ENCODE measurements around the gene MRPS33. TPM values are rescaled to one million over a fixed set of nuclear protein-coding genes. Genes with fewer than 3 reads are reported as not detected.

MRPS33 gene
- total RNA-seq (2022) (67.7 and 70.2 TPM in 2 replicates), Bru-seq, nascent RNA (percentile 81 among the genes with signal in this experiment), BruChase-seq, experiment 1, labeled RNA remaining after a 2-hour chase (percentile 70 among the genes with signal in this experiment), BruChase-seq, experiment 2, labeled RNA remaining after a 6-hour chase (percentile 81 among the genes with signal in this experiment)
- long read RNA-seq, full-length matches to known transcripts: 79 of 91 reads
- long read RNA-seq, partial matches to known transcripts: 2 of 91 reads
- long read RNA-seq, other reads (novel, unspliced or antisense): 10 of 91 reads

DNA sequence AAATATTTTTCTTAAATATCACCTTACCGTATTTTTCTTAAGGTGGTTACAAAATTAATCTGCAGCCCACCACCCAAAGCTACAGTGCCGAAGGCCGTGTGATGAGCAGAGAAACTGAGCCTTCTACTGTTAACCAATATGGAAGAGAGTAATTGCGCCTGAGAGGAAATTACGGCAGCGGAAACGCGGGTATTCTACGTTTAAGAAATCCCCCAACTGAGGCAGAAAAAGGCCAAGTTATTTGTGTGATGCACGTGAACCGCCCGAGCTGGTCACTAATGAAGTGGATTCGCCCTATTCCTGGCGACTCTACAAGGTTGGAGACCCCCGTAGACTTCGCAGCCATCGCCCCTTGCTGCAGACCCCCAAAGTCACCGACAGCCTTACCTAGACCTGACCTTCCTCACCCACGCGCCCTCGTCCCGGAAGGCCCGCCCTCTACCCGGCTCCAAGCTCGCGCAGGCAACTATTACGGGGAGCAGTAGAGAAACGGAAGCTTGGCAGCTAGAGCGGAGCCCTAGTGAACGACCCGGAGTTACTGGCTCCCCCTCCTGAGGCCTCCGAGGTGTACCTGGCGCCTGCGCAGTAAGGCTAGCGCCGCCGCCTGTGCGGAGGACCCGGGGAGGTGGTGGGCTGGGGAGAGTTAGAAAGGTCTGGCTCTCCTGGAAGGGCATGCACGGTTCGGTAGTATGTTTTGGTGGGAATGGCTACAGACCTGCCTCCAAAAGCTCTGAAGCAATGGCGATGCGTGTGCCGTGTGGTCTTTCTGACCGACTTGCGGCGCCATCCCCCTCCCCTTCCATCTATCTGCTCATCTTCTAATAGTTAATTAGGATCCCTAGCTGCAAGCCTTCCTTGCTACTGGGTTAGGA is at the start of gene MRPS33:
Gene MRPS33, minus strand, starts transcription at position 429 of the 872 bp plus-strand sequence. CDS start 4,319 bp downstream, outside the sequence.
- POLR2A ChIA-PET: interaction anchor here (0.6 to 1.2 kb wide), 8 partner anchors 11 to 288 kb away, joined by 3 to 8 read pairs (median 5); no protein-coding TSS in a partner anchor
- intact Hi-C loops (cut with micrococcal nuclease; ENCODE audit: unreplicated experiment): loop anchor here (1.0 to 5.0 kb wide), 5 partner anchors 13 to 519 kb away; partner anchors contain the start of gene BRAF

DNA sequence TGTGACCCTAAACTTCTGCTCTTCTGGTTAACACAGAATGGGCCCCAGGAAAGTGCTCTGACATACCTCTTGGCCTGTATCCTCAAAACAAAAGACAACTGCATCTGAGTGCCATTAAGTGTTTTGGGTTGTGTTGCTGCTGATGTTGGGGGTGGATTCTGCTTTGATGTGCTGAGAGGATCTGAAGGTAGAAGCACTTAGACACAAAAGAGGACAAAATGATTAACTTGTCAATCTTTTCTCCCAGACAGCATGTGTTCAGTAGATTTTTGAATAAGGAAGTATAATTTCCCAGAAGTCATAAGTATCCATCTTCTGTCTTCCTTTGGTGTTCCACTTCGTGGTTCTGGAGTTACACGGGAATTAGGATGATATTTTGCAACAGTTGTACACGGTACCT is 43.0 kb upstream of the MRPS33 start:
- no TSS peak for BruUV-seq (replicated peaks)
- Histone ChIP-seq H3K4me1 (no peaks in the 10 kb centered on the region), H3K36me3 (ENCODE audit: control insufficient read depth, insufficient read depth, low read length) (no peaks in the 10 kb centered on the region), H3K4me3 (ENCODE audit: low read depth, low read length) (no peak overlapping the region), H3K9me3 (no peaks in the 10 kb centered on the region), H3K27me3 (replicated peaks; ENCODE audit: control insufficient read depth, insufficient read depth, low read length) (no peaks in the 10 kb centered on the region)
- H3K27ac Mint-ChIP-seq (ENCODE audit: unreplicated experiment): no peak overlapping the region
- H3K27me3 Mint-ChIP-seq (ENCODE audit: insufficient read depth, unreplicated experiment): peaks cover 3% of the 10 kb centered on the region
- H3K36me3 Mint-ChIP-seq (ENCODE audit: insufficient read depth, unreplicated experiment): no peaks in the 10 kb centered on the region
- intact Hi-C loops (cut with micrococcal nuclease; ENCODE audit: unreplicated experiment): no loop called here
- H3K9me3 Mint-ChIP-seq (ENCODE audit: unreplicated experiment): no peaks in the 10 kb centered on the region
- no peaks in the 10 kb centered on the region for H3K4me1 Mint-ChIP-seq (ENCODE audit: low read depth, unreplicated experiment)
- no peak overlapping the region for H3K4me3 Mint-ChIP-seq (ENCODE audit: unreplicated experiment)
- POLR2A ChIA-PET: no interaction called here
- CTCF ChIA-PET: no interaction called here
- TF ChIP-seq, protein P1, sequence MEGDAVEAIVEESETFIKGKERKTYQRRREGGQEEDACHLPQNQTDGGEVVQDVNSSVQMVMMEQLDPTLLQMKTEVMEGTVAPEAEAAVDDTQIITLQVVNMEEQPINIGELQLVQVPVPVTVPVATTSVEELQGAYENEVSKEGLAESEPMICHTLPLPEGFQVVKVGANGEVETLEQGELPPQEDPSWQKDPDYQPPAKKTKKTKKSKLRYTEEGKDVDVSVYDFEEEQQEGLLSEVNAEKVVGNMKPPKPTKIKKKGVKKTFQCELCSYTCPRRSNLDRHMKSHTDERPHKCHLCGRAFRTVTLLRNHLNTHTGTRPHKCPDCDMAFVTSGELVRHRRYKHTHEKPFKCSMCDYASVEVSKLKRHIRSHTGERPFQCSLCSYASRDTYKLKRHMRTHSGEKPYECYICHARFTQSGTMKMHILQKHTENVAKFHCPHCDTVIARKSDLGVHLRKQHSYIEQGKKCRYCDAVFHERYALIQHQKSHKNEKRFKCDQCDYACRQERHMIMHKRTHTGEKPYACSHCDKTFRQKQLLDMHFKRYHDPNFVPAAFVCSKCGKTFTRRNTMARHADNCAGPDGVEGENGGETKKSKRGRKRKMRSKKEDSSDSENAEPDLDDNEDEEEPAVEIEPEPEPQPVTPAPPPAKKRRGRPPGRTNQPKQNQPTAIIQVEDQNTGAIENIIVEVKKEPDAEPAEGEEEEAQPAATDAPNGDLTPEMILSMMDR (IDR thresholded peaks at IDR 0.05; ENCODE audit: insufficient read depth in 1 of 2, low read depth in 1 of 2, low read length in 1 of 2, severe bottlenecking in 1 of 2, unreplicated experiment in 1 of 2): no peak
- DNase-seq: no peak

More for the DNA sequence above, at the start of gene MRPS33:
- TF ChIP-seq, protein P1 (IDR thresholded peaks at IDR 0.05; ENCODE audit: insufficient read depth in 1 of 2, low read depth in 1 of 2, low read length in 1 of 2, severe bottlenecking in 1 of 2, unreplicated experiment in 1 of 2): peak in 1 of 2 experiments; percentile 80
- H3K4me1 ChIP-seq: no peaks in the 10 kb centered on the region
- H3K4me1 Mint-ChIP-seq (ENCODE audit: low read depth, unreplicated experiment): peaks cover 11% of the 10 kb centered on the region
- H3K4me3 ChIP-seq (ENCODE audit: low read depth, low read length): peak within 1 kb of the TSS; percentile 62
- H3K4me3 Mint-ChIP-seq (ENCODE audit: unreplicated experiment): peak within 1 kb of the TSS; percentile 91
- peak within 1 kb of the TSS; percentile 95 for H3K27ac Mint-ChIP-seq (ENCODE audit: unreplicated experiment)
- TSS peak; percentile 81 for BruUV-seq (replicated peaks)
- H3K27me3 ChIP-seq (replicated peaks; ENCODE audit: control insufficient read depth, insufficient read depth, low read length): no peaks in the 10 kb centered on the region
- DNase-seq: peak; percentile 96 to 97
- no peaks in the 10 kb centered on the region for H3K36me3 ChIP-seq (ENCODE audit: control insufficient read depth, insufficient read depth, low read length)
- H3K36me3 Mint-ChIP-seq (ENCODE audit: insufficient read depth, unreplicated experiment): peaks cover 21% of the 10 kb centered on the region
- peaks cover 10% of the 10 kb centered on the region for H3K9me3 Mint-ChIP-seq (ENCODE audit: unreplicated experiment)
- H3K27me3 Mint-ChIP-seq (ENCODE audit: insufficient read depth, unreplicated experiment): peaks cover 2% of the 10 kb centered on the region
- H3K9me3 ChIP-seq: no peaks in the 10 kb centered on the region
- CTCF ChIA-PET: interaction anchor here (0.6 to 5.2 kb wide), 7 partner anchors 18 to 1305 kb away, joined by 3 to 43 read pairs (median 5); no protein-coding TSS in a partner anchor

DNA sequence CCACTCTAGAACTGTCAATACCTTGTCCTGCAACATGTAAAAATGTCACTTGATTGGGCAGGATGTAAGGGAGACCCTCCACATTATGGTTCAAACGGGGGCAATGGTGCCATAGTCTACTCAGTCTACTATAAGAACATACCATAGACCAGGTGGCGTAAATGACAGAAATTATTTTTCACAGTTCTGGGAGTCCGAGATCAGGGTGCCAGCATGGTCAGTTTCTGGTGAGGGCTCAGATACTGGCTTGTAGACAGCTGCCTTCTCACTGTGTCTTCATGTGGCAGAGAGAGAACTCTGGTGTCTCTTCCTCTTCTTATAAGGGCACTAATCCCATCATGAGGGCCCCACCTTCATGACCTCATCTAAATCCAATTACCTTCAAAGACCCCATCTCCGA is 40.4 kb upstream of the MRPS33 start:
- BruUV-seq (replicated peaks): no TSS peak
- intact Hi-C loops (cut with micrococcal nuclease; ENCODE audit: unreplicated experiment): no loop called here
- DNase-seq: no peak
- TF ChIP-seq, protein P1 (IDR thresholded peaks at IDR 0.05; ENCODE audit: insufficient read depth in 1 of 2, low read depth in 1 of 2, low read length in 1 of 2, severe bottlenecking in 1 of 2, unreplicated experiment in 1 of 2): no peak
- Mint-ChIP-seq H3K27me3 (ENCODE audit: insufficient read depth, unreplicated experiment) (peaks cover 8% of the 10 kb centered on the region), H3K4me3 (ENCODE audit: unreplicated experiment) (no peak overlapping the region), H3K9me3 (ENCODE audit: unreplicated experiment) (no peaks in the 10 kb centered on the region), H3K36me3 (ENCODE audit: insufficient read depth, unreplicated experiment) (no peaks in the 10 kb centered on the region), H3K4me1 (ENCODE audit: low read depth, unreplicated experiment) (no peaks in the 10 kb centered on the region), H3K27ac (ENCODE audit: unreplicated experiment) (no peak overlapping the region)
- ChIA-PET CTCF (no interaction called here), POLR2A (no interaction called here)
- Histone ChIP-seq H3K9me3 (no peaks in the 10 kb centered on the region), H3K27me3 (replicated peaks; ENCODE audit: control insufficient read depth, insufficient read depth, low read length) (no peaks in the 10 kb centered on the region), H3K36me3 (ENCODE audit: control insufficient read depth, insufficient read depth, low read length) (no peaks in the 10 kb centered on the region), H3K4me1 (no peaks in the 10 kb centered on the region), H3K4me3 (ENCODE audit: low read depth, low read length) (no peak overlapping the region)
